ENCODE results near the gene CACNB2. TPM values are rescaled to one million over a fixed set of nuclear protein-coding genes. Genes with fewer than 3 reads are reported as not detected.
A peak's percentile ranks its signal among the peaks of the same experiment; 100 is the strongest.
"Not testable (repeated sequence)": the region's sequence is repeated elsewhere in the genome, so short reads cannot be mapped to it uniquely, and the experiment has no call there.

CACNB2 gene
- total RNA-seq, 1 donor from 2014 or later: 45.6 TPM

DNA sequence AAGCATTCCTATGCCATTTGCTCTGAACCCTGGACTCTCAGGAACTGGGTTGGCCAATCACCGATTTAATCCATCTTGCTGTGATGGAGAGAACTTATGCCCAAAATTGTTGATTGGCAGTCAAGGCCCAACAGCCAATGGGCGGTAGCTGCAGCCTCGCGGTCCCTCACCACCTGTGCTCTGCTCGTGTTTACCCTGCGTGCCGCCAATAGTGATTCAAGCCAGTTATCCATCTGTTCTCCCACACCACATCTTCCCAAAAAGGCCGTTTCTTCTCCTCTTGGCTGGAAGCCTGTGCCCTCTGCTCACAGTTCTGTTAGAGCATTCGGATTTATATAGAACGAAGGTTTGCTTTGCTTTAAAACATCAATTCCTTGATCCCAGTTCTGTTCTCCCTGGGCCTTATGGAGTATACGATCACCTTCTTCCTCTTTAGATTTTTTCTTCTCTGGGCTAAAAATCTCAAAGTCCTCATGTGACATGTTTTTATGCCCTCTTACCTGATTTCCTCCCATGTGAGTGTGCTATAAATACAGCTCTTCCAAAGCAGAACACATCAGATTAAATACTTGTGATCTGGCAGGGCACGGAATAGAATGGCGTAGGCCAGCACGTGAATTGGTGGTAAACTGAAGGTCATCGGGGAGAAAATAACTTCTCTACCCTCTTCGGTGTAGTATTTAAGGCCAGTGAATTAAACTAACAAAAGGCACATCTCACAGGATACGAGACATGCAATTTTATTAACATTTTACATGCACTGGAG is 298.3 kb downstream of the CACNB2 start:
- ATAC-seq (peak; percentile 89), DNase-seq (ENCODE audit: missing footprints) (no peak)

GRCh38 chr10:18439601-18440000 is 299.4 kb downstream of the CACNB2 start:
- ATAC-seq: peak; percentile 49
- DNase-seq (ENCODE audit: missing footprints): no peak
- intact Hi-C loops (cut with DNase I): no loop called here

More for the DNA sequence above, 298.3 kb downstream of the CACNB2 start:
- intact Hi-C loops (cut with DNase I): no loop called here

DNA sequence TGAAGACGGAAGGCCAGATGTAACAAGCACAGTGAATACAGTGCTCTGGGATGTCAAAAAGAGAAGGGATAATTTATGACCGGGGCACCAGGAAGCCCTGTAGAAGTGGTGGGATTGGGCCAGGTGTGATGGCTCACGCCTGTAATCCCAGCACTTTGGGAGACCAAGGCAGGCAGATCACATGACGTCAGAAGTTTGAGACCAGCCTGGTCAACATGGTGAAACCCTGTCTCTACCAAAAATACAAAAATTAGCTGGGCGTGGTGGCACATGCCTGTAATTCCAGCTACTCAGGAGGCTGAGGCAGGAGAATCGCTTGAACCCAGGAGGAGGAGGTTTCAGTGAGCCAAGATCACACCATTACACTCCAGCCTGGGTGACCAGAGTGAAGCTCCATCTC is 305.4 kb downstream of the CACNB2 start:
- DNase-seq (ENCODE audit: missing footprints); intact Hi-C loops (cut with DNase I); ATAC-seq: not testable (repeated sequence)

GRCh38 chr10:18446205-18446604 is 306.0 kb downstream of the CACNB2 start:
- intact Hi-C loops (cut with DNase I): no loop called here
- no peak for DNase-seq (ENCODE audit: missing footprints)
- no peak for ATAC-seq

GRCh38 chr10:18449611-18450026 is 309.4 kb downstream of the CACNB2 start:
- intact Hi-C loops (cut with DNase I): no loop called here
- ATAC-seq: peak; percentile 45
- DNase-seq (ENCODE audit: missing footprints): no peak

GRCh38 chr10:18450298-18450697 is 310.1 kb downstream of the CACNB2 start:
- no peak for DNase-seq (ENCODE audit: missing footprints)
- intact Hi-C loops (cut with DNase I): no loop called here
- no peak for ATAC-seq

DNA sequence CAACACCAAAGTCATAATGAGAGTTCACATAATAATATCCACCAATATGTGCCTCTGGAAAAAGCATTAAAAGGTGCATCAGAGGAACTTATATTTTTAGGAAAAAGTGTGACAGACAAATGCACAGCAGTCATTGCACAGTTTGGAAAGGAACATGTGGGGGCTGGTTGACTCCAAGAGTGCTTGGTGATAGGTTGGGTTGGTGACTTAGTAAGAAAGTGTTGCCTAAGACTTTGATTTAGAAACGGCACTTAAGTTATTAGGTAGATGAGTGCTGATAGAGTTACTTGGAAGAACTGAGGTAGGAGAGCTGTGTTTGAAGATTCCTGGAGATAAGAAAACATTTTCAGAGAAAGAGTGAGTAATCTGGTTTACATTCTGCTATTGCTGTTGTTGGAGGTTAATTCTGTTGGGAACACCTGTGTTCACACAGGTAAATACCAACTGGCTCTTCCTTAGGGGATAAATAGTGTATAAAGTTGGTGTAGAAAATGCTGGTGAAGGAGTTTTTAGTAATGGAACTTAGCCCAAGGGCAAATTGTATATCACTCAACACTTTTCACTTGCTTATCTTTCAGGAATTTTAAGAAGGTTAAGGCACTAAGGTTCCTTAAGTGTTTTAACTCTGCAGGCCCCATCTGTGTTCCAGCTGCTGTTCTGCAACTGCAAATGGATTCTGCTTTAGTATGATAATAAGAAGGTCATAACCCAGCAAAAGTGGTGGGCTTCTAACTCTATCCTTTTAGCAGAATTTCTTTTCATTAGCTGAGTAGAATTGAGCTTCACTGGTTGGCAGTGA is 315.1 kb downstream of the CACNB2 start:
- DNase-seq (ENCODE audit: missing footprints) (no peak), ATAC-seq (peak; percentile 23)
- intact Hi-C loops (cut with DNase I): no loop called here

DNA sequence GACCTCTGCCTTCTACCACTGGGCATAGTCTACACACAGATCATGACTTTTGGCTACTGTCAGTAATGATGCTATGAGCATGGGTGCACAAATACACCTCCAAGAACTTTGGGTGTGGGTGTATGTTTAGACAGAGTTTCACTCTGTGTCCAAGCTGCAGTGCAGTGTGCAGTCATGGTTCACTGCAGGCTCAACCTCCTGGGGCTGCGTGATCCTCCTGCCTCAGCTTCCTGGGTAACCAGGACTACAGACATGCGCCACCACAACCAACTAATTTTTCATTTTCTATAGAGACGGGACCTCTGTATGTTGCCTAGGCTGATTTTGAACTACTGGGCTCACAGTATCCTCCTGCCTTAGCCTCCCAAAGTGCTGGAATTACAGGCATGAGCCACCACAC is 316.8 kb downstream of the CACNB2 start:
- intact Hi-C loops (cut with DNase I): no loop called here
- no peak for DNase-seq (ENCODE audit: missing footprints)
- ATAC-seq: no peak

- no peak for ATAC-seq
- intact Hi-C loops (cut with DNase I): loop anchor here (5.0 kb wide), 3 partner anchors 33 to 118 kb away; no protein-coding TSS in a partner anchor
Measured at GRCh38 chr10:18460032-18460431, 319.8 kb downstream of the CACNB2 start.

GRCh38 chr10:18463673-18464211 is 323.5 kb downstream of the CACNB2 start:
- DNase-seq (ENCODE audit: missing footprints): no peak
- intact Hi-C loops (cut with DNase I): loop anchor here (1.0 to 5.0 kb wide), 4 partner anchors 10 to 121 kb away; no protein-coding TSS in a partner anchor
- ATAC-seq: peak; percentile 88

More at GRCh38 chr10:18460032-18460431, 319.8 kb downstream of the CACNB2 start:
- DNase-seq (ENCODE audit: missing footprints): no peak

DNA sequence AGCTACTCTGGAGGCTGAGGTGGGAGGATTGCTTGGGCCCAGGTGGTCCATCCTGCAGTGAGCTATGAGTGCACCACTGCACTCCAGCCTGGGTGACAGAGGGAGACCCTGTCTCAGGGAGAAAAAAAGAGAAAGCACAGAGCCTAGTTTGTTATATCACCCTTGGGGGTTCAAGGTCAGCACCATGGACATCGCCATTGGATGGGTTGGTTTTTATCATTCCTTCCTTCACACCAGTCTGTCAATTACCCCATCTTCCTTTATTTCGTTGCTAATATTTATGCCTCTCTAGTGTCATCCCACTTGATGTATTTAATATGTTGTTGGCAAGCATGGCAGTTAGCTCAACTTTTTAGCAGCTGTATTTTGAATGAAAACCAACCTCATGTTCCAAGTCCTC is 328.9 kb downstream of the CACNB2 start:
- intact Hi-C loops (cut with DNase I): no loop called here
- ATAC-seq (no peak), DNase-seq (ENCODE audit: missing footprints) (no peak)

DNA sequence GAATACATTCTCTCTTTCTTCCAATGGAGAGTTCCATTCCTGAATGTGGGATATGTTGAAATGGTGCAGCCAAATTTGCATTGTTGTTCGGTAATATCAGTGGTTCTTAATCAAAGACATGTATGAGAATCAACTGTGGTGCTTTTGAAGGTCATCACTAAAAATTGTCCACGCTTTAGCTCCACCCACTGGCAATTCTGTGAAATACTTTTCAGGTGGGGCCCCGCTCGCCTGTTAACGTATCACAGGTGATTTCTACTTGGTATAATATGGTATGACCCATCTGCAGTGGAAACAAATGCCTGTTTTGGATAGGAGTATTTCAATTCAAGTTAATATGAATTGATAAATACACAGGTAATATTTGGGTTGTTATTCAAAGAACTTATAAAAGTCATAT is 332.8 kb downstream of the CACNB2 start:
- intact Hi-C loops (cut with DNase I): loop anchor here (1.0 kb wide), 1 partner anchor 9 kb away; no protein-coding TSS in a partner anchor

DNA sequence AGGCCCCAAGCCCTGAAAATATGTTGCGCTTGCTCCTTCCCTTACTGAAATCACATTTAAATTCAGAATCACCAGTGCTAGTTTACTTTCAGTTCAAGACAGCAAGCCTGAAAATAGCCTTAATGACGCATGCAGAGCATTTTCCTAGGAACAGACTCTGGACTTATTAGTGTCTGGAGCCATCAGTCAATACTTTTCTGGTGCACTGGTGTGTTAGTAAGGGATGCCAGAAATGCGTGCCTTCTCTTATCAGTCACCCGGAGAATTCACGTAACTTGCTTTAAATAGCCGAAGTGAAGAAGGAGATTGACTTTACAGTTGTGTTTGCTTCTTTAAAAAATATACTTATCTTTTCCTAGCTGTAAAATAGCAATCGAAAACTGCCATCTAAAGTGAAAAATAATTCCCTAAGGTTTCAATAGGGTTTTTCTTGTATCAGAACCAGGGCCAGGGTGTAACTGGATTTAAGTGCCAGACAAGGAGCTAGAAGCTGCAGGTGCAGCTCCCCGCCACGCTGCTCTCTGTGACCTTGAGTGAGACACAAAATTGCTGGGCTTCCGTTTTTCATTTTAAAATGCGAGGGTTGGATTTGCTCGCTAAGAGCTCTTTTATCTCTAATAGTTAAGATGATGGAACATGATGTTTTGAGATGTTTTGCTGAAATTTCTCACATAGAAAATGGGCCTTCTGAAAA is 333.3 kb downstream of the CACNB2 start:
- intact Hi-C loops (cut with DNase I): loop anchor here (1.0 kb wide), 1 partner anchor 9 kb away; no protein-coding TSS in a partner anchor
- DNase-seq (ENCODE audit: missing footprints): no peak

More for the DNA sequence above, 332.8 kb downstream of the CACNB2 start:
- ATAC-seq (peak; percentile 40), DNase-seq (ENCODE audit: missing footprints) (no peak)

GRCh38 chr10:18474118-18474455 is 333.9 kb downstream of the CACNB2 start:
- ATAC-seq: no peak
- intact Hi-C loops (cut with DNase I): no loop called here

More for the DNA sequence above, 333.3 kb downstream of the CACNB2 start:
- ATAC-seq: peak; percentile 91

DNA sequence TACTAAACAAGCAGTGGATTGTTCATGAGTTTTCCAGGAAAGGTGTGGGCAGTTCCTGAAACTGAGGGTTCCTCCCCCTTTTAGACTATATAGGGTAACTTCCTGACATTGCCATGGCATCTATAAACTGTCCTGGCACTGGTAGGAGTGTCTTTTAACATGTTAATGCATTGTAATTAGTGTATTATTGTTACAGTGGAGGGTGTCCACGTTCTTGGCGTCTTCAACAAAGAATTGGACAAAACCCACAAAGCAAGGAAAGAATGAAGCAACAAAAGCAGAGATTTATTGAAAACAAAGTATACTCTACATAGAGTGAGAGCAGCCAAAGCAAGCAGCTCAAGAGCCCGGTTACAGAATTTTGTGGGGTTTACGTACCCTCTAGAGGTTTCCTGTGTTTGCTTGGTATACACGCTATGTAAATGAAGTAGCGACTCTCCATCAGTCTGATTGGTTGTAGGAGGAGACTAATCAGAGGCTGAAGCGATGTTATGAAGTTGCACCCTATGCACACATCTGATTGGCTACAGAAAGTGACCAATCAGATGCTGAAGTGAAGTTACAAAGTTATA is 335.9 kb downstream of the CACNB2 start:
- DNase-seq (ENCODE audit: missing footprints) (no peak), ATAC-seq (no peak)
- intact Hi-C loops (cut with DNase I): no loop called here

More at GRCh38 chr10:18474118-18474455, 333.9 kb downstream of the CACNB2 start:
- no peak for DNase-seq (ENCODE audit: missing footprints)

GRCh38 chr10:18478354-18478753 is 338.1 kb downstream of the CACNB2 start:
- ATAC-seq (no peak), DNase-seq (ENCODE audit: missing footprints) (no peak)
- intact Hi-C loops (cut with DNase I): no loop called here

DNA sequence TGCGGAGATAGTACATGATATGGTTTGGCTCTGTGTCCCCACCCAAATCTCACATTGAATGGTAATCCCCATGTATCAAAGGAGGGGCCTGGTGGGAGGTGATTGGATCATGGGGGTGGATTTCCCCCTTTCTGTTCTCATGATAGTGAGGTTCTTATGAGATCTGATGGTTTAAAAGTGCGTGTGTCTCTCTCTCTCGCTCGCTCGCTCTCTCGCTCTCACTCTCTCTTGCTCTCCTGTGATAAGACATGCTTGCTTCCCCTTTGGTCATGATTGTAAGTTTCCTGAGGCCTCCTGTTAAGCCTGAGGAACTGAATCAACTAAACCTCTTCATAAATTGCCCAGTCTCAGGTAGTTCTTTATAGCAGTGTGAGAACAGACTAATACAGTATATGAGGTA is 339.3 kb downstream of the CACNB2 start:
- DNase-seq (ENCODE audit: missing footprints) (no peak), ATAC-seq (no peak)
- intact Hi-C loops (cut with DNase I): no loop called here

GRCh38 chr10:18483516-18484186 is 343.4 kb downstream of the CACNB2 start:
- DNase-seq (ENCODE audit: missing footprints) (no peak), ATAC-seq (no peak)
- intact Hi-C loops (cut with DNase I): no loop called here
